Activated B cell treated with CpG ODN at 0.5 μM for 24 hours (primary cell): Measurements from ENCODE around the gene SERPINE2. TPM values are rescaled to one million over a fixed set of nuclear protein-coding genes. Genes with fewer than 3 reads are reported as not detected.

ENCODE experiments used
- ATAC-seq: fragments of 200-7000 bp; cut with Tn5 transposase; one replicate; pipeline ENCODE4 v1.10.0; 2021; ENCODE audit warnings: low read depth, mild to moderate bottlenecking, moderate library complexity
- CTCF ChIA-PET: fragments of 350-600 bp; sonication (Branson Sonifier 250); formaldehyde crosslinking; loops from one replicate; lab custom pipeline; 2021; ENCODE audit warnings: antibody characterized with exemption; lab: Charles Lee
- POLR2A ChIA-PET: fragments of 350-600 bp; sonication (Branson Sonifier 250); formaldehyde crosslinking; loops from one replicate; lab custom pipeline; 2021; ENCODE audit warnings: antibody characterized with exemption; lab: Charles Lee
- DNase-seq: peaks from one replicate; pipeline ENCODE4 v3.0.0; 2022
- H3K27ac Mint-ChIP-seq: one replicate; pipeline ENCODE4 v1.8.0; 2020; ENCODE audit warnings: mixed read lengths
- H3K27me3 Mint-ChIP-seq: one replicate; pipeline ENCODE4 v1.8.0; 2021; ENCODE audit warnings: mixed read lengths
- H3K36me3 Mint-ChIP-seq: one replicate; pipeline ENCODE4 v1.8.0; 2021; ENCODE audit warnings: low read depth, mixed read lengths
- H3K4me1 Mint-ChIP-seq: one replicate; pipeline ENCODE4 v1.8.0; 2021; ENCODE audit warnings: mixed read lengths
- H3K4me3 Mint-ChIP-seq: one replicate; pipeline ENCODE4 v1.8.0; 2020; ENCODE audit warnings: mild to moderate bottlenecking, mixed read lengths
- H3K9me3 Mint-ChIP-seq: one replicate; pipeline ENCODE4 v1.8.0; 2020; ENCODE audit warnings: mixed read lengths
- intact Hi-C: fragments of 100-400 bp; cut with micrococcal nuclease; formaldehyde crosslinking; loops from one replicate; pipeline ENCODE4 v1.15.1; 2024
- total RNA-seq: library from RNA; stranded (reverse); gene quantifications from 2 replicates; pipeline ENCODE4 v1.2.3, GENCODE V29; 2022
- TF ChIP-seq, protein P1 (sequence below): fragments of 200-600 bp; IDR thresholded peaks from one replicate; pipeline ENCODE4 v1.8.0; 2022; ENCODE audit warnings: antibody characterized with exemption, mild to moderate bottlenecking

The SERPINE2 gene
- total RNA-seq, 1 donor from 2014 or later, result 1.1 TPM

GRCh38 chr2:223932816-223933800 lies 106.0 kb downstream of the SERPINE2 start:
- DNase-seq (no peak), ATAC-seq (no peak)
- Mint-ChIP-seq H3K27ac (peak overlapping the region; percentile 50), H3K9me3 (no peaks in the 10 kb centered on the region), H3K27me3 (no peaks in the 10 kb centered on the region), H3K4me1 (peaks cover 74% of the 10 kb centered on the region), H3K4me3 (no peak overlapping the region), H3K36me3 (peaks cover 13% of the 10 kb centered on the region)
- TF ChIP-seq, protein P1, sequence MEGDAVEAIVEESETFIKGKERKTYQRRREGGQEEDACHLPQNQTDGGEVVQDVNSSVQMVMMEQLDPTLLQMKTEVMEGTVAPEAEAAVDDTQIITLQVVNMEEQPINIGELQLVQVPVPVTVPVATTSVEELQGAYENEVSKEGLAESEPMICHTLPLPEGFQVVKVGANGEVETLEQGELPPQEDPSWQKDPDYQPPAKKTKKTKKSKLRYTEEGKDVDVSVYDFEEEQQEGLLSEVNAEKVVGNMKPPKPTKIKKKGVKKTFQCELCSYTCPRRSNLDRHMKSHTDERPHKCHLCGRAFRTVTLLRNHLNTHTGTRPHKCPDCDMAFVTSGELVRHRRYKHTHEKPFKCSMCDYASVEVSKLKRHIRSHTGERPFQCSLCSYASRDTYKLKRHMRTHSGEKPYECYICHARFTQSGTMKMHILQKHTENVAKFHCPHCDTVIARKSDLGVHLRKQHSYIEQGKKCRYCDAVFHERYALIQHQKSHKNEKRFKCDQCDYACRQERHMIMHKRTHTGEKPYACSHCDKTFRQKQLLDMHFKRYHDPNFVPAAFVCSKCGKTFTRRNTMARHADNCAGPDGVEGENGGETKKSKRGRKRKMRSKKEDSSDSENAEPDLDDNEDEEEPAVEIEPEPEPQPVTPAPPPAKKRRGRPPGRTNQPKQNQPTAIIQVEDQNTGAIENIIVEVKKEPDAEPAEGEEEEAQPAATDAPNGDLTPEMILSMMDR, result no peak
- intact Hi-C loops, result no loop called here
- CTCF ChIA-PET, result no interaction called here
- POLR2A ChIA-PET, result interaction anchor here (0.6 to 0.7 kb wide), 2 partner anchors 36 to 45 kb away, joined by 3 to 8 read pairs; no protein-coding TSS in a partner anchor

DNA sequence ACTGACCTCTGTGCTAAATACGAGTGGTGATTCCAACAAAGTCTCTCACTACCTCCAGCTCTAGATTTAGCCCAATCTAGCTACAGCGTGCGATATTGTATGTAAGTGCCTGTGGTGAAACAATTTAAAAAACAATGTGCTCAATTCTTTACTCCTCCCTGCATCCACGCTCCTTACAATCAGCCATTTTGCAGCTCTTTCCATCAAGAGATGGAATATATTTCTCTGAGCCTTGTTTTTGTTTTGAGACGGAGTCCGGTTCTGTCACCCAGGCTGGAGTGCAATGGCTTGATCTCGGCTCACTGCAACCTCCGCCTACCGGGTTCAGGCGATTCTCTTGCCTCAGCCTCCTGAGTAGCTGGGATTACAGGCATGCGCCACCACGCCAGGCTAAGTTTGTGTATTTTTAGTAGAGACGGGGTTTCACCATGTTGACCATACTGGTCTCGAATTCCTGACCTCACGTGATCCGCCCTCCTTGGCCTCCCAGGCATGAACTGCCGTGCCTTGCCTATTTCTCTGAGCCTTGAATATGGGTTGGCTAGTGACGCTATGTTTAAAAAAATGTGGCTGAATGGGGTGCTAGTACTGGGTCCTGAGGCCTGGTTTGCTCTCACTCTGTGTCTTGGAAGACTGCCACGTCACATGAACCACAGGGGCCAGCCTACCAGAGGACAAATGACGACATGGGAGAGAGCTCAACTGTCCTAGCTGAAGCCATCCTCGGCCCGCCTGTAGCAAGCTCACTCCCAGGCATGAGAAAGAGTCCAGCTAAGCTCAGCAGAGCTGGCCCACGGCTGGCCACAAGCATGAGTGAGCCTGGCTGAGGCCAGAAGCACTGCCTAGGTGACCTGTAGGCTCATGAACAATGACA lies 108.7 kb downstream of the SERPINE2 start:
- ChIA-PET POLR2A (interaction anchor here (0.7 to 1.3 kb wide), 2 partner anchors 8 to 22 kb away, joined by 3 to 7 read pairs; no protein-coding TSS in a partner anchor), CTCF (no interaction called here)
- intact Hi-C loops, result no loop called here
- Mint-ChIP-seq H3K9me3 (no peaks in the 10 kb centered on the region), H3K27ac (peak overlapping the region; percentile 2), H3K36me3 (peaks cover 29% of the 10 kb centered on the region), H3K27me3 (no peaks in the 10 kb centered on the region), H3K4me3 (no peak overlapping the region), H3K4me1 (peaks cover 61% of the 10 kb centered on the region)
- ATAC-seq (no peak), DNase-seq (no peak)
- TF ChIP-seq, protein P1, result no peak

GRCh38 chr2:223929571-223930102 lies 109.4 kb downstream of the SERPINE2 start:
- peak overlapping the region; percentile 56 for H3K27ac Mint-ChIP-seq
- ATAC-seq, result no peak
- peaks cover 34% of the 10 kb centered on the region for H3K36me3 Mint-ChIP-seq
- TF ChIP-seq, protein P1, result no peak
- intact Hi-C loops, result loop anchor here (2.0 kb wide), 1 partner anchor 15 kb away; no protein-coding TSS in a partner anchor
- H3K4me3 Mint-ChIP-seq, result no peak overlapping the region
- DNase-seq, result no peak
- CTCF ChIA-PET, result no interaction called here
- POLR2A ChIA-PET, result interaction anchor here (0.7 to 1.3 kb wide), 2 partner anchors 9 to 23 kb away, joined by 3 to 7 read pairs; no protein-coding TSS in a partner anchor
- H3K4me1 Mint-ChIP-seq, result peaks cover 54% of the 10 kb centered on the region
- H3K9me3 Mint-ChIP-seq, result no peaks in the 10 kb centered on the region
- H3K27me3 Mint-ChIP-seq, result no peaks in the 10 kb centered on the region

DNA sequence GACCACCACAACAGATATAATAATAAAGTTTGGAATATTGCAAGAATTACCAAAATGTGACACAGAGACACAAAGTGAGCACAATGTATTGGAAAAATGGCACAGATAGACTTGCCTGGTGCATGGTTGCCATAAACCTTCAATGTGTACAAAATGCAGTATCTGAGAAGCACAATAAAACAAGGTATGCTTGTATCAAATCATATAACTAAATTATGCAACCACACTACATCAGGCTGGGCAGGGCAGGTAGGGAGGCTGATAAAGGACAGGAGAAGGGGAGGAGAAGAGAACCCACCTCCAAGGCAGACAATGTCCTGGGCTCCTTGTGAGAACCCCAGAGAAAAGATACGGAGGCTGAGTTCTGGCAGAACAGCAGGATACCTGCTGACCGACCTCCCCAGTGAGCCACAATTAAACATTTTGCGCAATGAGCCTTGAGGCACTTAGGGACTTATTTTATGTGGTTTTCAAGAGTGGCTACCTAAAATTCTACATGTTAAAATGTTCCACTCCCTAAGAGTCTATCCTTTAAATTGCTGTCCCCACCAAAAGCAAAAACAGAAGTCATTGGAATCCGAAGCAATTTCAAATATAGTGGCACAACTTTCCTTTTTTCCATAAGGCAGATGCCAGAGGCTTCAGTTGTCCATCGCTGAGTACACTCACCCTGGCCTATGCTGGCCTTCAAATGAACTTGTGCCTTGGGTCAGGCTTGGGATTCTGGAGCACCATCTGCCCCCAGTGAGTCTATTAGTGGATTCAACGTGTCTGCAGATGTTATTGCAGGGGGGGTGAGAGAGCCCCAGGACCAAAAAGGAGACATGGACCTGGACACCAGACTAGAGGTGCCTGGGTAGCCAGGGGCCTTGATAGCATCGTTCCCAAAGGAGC lies 110.7 kb downstream of the SERPINE2 start:
- ChIA-PET POLR2A (no interaction called here), CTCF (no interaction called here)
- H3K27me3 Mint-ChIP-seq, result no peaks in the 10 kb centered on the region
- no peak for DNase-seq
- H3K4me1 Mint-ChIP-seq, result peaks cover 51% of the 10 kb centered on the region
- no peak overlapping the region for H3K27ac Mint-ChIP-seq
- intact Hi-C loops, result loop anchor here (2.0 kb wide), 1 partner anchor 14 kb away; no protein-coding TSS in a partner anchor
- H3K9me3 Mint-ChIP-seq, result no peaks in the 10 kb centered on the region
- no peak for ATAC-seq
- TF ChIP-seq, protein P1, result no peak
- no peak overlapping the region for H3K4me3 Mint-ChIP-seq
- peaks cover 38% of the 10 kb centered on the region for H3K36me3 Mint-ChIP-seq
